Activated CD4-positive, alpha-beta T cell treated with anti-CD3 and anti-CD28 coated beads for 24 hours (primary cell): ENCODE results near the gene ZMIZ1.

Experiments used
- DNase-seq, 2 donors: peaks; one replicate each; pipeline ENCODE4 v3.0.0-alpha.2; 2020; ENCODE audit warnings: low read depth in 2 of 2

Gene ZMIZ1

DNA sequence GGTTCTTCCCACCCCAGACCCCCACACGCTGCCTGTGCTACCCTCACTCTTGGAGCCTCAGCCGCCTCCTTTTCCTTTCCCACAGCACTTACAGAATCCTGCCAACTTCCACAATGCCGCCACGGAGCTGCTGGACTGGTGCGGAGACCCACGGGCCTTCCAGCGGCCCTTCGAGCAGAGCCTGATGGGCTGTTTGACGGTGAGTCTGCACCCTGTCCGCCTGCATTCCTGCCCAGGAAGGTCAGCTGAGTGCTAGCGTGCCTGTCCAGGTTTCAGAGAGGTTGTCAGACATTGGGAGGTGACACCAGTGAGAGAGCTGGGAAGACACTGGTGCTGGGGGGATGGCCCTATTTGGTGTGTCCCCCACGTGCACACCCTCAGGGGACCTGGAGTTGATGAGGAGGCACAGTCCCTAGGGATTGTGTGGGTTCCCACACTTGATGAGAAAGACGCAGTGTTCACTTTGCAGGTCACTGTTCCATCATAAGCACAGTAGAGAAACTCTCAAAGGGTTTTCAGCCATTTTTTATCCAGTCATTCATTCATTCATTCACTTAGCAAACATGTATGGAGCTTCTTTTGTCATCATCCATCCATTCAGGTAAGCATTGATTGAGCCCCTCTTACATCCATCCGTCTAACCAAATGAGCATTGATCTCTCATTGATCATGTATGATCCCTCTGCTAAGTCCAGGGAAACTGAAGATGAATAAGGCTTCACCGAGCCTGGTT, 139.7 kb downstream of the ZMIZ1 start:
- no peak for DNase-seq

DNA sequence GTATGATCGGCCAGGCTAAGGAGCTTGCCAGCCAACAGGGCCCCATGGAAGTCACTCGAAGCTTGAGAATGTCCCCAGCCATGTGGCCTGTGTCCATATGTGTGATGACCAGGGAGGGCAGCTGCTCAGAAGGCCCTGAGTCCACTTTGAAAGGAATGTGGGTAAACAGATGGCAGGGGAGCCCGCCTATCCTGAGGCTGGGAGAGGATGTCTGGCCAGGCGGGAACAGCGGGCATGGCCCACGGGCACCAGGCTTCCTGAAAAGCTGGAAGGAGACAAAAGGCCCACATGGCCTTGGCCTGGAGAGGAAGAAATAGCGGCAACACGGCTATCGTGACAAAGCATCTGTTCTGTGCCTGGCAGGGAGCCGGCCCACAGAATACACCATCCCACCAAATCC, 140.6 kb downstream of the ZMIZ1 start:
- DNase-seq: no peak

DNA sequence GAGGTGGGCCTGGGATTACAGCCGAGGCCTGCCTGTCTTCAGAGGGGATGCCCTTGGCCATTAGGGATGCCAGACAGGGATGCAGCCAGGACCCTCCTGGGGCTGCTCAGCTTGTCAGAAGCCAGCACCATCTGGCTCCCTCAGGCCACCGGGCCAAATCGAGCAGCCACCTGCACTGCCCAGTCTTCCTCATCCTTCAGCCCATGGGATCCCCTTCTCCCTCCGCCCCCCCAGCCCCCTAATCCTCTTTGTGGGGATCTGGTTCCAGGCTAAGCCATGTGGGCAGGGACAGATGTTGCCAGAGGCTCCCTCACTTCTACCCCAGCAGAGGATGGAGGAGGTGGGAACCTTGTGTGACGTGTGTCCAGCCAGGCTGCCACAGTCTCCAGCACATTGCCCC, 141.1 kb downstream of the ZMIZ1 start:
- DNase-seq: no peak

DNA sequence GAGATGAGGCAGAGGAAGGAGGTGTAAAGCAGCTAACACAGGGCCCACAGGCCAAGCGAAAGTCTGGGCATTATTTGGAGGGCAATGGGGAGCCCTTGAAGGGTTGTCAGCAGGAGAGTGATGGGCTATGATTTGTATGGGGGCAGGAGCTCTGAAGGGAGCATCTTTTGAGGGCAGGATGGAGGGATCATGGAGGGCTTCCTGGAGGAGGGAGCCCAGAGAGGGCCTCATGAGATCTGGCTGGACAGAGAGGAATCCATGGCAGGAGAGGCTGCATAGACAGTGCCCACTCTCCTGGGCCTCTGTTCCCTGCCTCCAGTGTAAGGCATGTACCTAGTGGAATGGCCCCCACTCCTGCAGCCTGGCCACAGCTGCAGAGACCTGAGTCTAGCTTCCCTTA, 141.9 kb downstream of the ZMIZ1 start:
- no peak for DNase-seq

DNA sequence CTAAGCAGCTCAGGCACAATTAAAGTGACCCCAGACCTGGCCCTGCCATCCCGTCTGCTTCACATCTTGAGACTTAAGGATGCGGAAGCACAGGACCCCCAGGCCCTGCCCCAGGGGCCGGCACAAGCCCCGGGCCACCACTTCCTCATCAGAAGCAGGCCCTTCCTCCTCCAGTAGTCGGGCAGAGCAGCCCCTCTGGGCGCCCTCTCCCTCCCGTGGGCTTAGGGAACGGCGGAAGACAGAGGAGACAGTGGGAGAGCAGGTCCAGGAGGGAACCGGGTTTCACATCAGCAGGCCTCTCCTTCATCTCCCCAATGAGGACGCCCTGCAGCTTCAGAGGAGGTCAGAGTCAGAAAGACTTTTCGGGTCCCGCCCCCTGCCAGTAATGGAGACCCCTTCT, 142.8 kb downstream of the ZMIZ1 start:
- DNase-seq: no peak

DNA sequence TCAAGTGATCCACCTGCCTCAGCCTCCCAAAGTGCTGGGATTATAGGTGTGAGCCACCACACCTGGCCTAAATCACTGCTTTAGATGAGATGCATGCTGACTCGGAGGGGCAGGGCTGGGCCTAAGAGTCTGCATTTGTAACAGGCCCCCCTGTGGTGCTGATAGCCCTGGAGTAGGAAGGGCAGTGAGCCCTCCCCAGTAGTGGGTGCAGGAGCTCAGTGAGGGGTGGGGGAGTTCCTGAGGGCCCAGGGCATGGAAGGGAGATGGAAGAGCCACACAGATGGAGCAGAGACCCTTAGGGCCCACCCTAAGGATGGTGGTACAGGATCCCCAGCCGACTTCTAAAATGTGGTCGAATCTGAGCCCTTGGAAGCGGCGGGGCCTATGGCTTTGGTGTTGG, 146.8 kb downstream of the ZMIZ1 start:
- no peak for DNase-seq

DNA sequence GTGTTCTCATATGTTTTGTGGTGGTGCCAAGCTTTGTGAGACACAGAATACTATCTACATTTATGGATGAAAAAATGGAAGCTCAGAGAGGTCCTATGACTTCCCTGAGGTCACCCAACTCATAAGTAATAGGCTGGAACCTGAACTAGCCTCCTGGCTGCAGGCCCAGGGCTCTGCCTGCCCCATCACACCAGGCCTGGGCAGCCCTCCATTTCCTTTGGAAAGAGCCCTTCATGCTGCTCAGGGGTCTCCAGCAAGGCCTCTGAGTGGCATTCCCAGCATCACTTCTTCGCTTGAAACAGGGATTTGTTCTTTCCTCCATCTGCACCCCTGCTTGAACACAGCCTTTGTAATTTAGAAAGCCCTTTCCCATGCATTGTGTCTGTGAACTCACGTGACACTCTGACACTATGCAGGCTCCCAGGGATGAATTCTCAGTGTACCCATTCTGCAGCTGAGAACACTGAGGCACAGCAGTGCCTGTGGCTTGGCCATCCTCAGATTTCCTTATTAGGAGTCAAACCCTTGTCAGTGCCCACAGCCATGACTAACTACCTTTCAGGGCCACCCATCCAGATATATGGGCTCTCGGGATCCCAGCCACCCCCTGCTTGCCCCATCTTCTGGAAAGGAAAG, 150.7 kb downstream of the ZMIZ1 start:
- DNase-seq: no peak

DNA sequence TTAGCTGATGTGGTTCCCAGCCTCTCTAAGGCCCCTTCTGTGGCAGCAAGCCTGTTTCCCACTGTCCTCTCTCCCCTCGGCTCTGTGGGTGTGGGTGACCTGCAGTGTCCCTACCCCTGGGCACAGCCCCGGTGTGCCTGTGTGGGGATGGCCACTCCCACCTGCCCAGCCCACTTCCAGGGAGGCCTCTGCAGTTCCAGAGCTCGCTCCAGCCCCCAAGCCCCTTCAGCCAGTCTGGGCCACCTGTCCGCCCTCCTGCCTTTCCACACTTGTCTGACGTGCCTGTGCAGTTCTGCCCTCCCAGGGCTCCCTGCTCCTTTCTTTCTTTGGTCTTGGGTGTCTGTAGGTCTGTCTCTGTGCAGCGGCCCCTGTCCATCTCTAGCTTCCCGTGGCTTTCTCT, 151.5 kb downstream of the ZMIZ1 start:
- DNase-seq: no peak

DNA sequence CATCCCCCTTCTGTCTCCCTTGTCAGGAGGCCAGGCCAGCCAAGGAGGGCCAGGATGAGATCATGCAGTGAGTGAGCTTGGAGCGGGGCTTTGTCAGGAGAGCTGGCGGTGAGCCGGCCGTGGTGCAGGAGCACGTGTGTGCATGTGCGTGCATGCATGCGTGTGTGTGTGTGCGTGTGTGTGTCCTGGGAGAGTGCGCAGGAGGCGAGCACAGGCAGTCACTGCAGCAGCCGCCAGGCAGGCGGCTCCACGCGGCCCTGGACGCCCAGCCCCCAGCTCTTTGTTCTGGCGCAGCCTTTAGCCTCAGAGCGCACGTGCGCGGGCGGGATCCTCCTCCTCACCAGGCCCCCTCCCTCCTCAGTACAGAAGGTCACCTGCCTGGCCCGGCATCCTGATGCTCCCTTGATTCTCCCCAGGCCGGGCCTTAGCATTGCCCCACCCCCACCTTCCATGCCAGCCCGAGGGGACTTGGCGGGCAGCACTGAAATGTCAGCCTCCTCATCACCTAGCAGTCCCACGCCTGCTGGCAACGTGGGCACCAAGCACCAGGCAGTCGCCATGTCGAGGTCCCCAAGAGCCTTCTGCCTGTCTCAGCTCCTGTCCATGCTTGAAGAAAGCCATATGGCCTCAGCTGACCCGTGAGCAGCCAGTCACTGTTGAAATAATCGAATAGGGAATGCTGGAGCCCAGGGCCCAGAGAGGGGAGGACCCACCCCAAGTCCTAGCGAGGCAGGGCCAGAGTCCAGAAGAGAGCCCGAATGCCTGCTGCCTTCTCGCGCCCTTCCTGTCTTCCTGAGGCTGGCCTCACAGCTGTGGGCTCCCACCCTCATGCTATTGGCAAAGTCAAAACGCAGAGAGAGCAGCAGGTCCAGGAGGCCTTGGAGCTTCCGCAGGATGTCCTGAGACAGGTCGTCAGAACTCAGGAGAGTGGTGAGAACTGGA, 152.6 kb downstream of the ZMIZ1 start:
- no peak for DNase-seq

DNA sequence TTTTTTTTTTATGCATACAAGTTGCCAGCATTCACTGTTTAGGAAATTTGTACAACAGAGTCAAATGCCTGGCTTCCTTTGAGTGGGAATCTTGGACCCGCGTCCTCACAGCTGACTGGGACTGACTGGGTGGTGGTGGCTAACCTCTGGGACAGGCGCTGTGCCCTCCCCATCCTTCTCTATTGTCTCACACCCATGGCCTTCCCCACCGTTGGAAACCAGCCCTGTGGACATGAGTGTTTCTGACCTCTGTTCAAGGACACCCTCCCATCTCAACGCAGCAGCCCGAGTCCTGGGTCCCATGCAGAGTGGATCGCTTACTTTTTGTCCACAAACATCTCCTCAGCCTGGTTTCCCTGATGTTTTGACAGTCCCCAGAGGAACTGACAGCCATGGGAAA, 153.4 kb downstream of the ZMIZ1 start:
- no peak for DNase-seq

DNA sequence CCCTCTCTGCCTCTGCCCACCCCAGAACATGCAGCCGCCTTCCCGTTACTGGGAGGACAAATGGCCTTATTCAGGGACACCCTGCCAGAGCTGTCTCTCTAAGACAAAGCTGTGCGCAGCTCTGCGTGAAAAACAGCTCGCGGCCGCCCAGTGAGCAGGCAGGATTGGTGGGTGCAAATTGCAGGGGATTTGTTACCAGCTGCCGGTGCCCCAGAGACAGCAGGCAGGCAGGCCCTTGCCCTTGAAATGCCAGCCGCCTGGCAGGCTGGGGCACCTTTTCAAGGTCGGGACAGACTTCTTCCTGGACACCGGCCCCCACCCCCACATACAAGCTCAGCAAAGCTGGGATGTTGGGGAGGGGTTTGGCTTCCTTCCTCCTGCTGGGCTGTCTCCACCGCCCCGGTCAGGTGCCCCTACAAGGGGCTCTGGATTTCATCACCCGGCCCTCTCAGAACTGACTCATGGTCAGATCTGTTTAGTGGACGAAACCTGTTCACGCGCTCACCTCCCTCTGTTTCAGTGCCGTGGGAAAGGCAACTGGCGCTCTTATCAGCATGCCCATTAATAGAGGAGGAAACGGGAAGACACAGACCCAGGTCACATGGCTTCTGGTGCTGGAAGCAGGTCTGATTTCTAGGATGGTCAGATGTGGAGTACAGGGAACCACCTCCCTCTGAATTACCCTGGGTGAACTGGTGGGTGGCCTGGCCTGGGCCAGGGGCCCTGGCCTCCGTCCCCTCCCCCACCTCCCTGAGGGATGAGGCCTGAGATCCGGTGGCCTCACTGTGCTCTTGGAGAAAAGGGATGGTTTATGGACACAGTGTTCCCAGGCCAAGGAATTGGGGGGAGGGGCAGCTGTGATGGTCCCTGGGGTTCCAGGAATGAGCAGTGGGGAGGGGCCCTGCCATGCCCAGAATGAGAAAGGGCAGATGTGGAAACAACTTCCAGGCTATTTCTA, 154.6 kb downstream of the ZMIZ1 start:
- no peak for DNase-seq

DNA sequence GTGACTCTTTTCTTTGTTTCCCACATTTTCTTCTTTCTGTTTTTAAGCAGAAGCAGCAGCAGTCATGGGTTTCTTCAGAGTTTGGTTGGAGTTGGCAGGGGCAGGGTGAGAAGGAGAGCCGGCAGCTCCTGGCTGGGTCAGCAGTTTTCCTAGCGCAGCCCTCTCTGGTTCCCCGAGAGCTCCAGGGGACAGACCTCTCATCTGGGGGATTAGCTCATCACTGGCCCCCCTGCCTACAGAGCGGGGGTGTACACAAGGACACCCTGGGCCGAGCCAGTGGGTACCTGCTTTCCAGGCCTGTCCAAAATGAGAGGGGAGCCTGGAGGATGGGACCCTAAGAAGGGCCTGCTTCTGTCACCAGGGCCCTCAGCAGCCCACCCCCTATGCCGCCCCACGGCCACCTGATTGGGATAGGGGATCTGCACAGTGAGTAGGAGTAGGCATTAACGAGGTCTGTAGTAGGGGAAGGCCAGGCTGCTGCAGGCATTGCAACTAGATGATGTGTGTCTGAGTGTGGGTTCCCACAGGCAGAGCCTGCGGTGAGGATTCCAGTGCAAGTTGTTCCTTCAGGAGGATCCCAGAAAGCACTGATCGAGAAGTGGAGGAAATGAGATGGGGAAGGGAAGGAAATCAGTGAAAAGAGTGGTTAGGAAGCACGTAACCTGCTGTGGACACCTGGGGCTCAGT, 155.6 kb downstream of the ZMIZ1 start:
- no peak for DNase-seq

DNA sequence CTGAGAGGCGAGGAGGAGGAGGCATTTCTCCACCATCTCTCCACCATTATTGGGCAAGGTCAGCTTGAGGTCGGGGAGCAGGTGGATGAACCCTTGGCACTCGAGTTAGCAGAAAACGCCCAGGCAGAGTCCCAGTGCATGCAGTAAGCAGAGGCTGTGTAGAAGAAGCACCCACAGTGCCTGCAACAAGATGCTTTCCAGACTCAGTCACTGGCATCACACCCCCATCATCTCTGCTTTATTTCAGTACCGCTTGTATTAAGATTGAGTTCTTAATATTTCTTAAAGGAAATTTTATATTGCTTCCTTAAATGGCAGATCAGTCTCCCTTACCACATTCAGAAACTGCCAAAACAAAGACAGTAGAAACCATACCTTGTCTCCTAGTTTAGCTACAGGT, 156.2 kb downstream of the ZMIZ1 start:
- DNase-seq: no peak

DNA sequence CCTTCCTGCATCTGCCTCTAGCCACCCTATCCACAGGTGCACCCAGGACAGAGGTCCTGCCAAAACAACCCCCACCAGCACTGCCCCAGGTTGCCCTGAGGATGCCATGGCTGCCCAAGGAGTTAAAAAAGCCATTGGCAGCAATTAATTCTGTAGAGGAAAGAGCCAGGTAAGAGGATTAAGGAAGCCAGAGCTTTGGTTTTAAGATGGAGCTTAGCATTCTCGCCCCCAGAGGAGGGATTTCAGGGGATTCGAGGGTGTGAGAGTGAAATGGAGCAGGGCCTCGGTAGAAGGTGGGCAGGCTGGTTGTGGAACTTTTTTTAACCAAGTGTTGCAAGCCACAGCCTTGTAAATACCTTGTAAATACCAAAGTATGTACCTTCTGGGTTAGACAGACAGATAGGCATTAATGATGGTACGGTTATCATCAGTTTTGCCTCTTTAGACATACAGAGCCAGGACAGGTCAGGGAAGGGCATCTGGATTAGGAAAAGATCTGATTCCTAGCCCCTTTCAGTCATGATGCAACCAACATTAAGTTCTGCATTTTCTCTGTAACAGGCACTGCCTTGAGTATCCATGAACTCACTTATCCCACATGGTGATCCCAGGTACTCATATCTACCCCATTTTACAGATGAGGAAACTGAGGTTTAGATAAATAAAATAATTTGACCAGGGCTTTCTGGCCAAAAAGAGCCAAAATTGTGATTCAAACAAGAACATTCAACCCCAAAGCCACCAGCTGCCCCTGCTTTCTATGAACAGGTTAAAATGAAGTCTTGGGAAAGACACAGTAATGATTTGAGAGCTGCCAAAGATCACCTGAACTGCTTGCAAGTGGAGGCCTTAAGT, 157.9 kb downstream of the ZMIZ1 start:
- DNase-seq: no peak

DNA sequence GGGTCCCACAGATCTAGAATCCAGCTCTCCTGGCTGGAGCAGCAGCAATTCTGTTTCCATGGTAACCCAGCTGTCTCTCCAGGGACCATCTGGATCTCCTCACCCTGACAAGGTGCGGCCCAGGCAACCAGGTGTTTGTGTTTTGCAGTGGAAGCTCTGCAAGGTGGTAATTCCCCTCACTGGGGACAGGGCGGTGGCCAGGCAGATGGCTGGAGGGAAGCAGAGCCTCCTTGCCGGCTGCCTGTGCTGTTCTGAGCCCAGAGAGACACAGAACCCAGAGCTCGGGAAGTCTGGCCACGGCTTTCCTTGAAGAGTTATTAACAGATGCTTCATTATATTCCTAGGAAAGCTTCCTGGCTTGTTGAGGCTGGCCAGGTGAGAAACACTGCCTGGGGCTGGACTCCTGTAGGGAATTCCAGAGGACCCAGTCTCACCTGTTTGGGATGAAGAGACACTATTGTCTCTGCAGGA, 160.3 kb downstream of the ZMIZ1 start:
- DNase-seq: no peak

DNA sequence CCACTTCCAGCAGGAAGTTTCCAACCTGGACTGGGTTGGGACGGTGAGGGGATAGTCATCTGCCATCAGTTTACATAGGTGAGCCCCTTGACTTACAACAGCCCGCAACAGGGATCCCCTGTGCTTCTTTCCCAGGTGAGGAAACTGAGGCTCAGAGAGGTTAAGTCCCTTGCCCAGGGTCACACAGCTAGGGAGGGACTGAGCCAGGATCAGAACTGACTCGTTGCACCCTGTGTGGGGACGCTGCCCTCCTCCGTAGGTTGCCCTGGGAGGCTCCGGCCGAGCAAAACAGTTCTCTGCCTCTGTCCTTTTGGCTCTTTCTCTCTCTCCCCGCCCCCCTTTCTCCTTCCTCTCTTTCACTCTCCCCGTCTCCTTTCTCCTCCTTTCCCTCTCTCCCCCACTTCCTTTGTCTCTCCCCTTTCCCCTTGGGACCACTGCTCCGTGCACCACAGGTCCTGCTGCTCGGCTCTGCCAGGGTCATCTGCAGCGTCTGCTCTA, 161.1 kb downstream of the ZMIZ1 start:
- DNase-seq: no peak

DNA sequence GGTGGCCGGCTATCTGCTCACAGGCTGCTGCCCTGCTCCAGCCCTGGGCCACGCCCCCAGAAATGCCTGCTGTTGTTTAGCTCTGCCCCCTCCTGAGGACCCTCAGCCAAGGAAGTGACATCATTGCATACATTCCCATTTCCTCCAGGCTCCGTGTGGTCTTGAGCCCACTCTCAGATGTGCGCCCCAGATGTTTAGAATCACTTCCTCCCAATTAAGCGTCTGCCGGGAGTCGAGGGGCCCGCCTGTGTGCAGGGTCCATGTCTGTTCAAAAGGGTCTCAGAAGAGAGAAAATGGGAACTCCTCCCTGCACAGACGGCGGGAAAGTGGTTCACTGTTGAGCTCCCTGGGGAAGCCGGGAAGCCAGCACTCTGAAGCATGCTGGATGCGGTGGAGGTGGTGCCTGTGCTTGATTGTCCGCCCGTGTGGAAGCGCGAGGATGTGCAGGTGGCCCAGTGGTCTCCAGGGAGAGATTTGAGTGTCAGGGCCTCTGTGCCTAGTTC, 161.6 kb downstream of the ZMIZ1 start:
- no peak for DNase-seq

DNA sequence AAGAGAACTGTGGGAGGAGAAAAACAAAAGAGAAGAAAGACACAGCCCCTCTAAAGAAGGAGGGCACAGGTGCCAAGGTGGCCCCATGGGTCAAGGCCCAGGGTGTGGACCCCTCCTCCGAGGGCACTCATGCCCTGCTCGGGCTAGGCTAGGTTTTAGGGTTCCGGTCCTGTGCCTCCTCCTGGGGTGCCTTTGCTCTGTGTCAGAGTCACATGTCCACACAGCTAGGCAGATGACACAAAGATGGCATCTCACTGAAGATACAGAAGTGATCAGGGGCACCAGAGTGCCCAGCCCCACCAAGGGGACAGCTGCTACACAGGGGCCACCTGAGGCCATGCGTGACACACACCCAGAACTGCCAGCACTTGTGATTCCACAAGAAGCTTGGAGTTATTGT, 162.1 kb downstream of the ZMIZ1 start:
- DNase-seq: no peak

DNA sequence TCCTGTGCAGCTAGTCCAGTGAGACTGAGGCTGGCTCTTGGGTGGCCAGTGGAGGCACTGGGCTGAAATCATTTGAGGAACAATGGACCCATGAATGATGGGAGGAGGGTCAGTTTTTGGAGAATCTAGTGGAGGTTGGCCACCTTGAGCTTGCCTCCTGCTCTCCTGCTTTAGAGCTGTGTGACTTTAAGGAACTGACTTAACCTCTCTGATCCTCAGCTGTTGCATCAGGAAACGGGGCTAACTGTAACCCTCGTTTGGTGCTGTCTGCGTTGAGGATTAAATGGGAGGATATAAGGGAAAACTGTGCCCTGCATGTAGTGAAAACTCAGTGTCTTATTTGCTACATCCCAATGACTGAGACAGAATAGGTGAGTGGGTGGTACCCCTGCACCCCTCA, 163.1 kb downstream of the ZMIZ1 start:
- no peak for DNase-seq
